ENCODE data around the gene CD163L1.
"Not testable (repeated sequence)": the region's sequence is repeated elsewhere in the genome, so short reads cannot be mapped to it uniquely, and the experiment has no call there.

CD163L1 gene

DNA sequence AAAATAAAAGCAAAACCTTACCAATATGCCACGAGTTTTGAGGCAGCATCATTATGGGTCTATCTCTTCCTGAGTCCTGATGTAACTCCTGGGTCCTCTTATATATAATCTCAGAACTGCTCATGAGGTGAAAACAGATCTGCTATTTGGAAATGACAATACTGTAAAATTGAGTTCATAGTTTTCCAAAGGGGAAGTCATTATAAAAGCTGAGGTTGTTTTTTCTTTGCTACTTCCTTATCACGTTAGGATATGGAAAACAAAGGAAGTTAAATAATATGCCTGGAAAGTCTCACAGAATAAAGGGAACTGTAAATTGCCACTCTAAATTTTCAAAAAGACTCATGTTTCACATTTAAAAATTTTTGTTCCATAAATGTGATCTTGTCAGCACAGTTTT lies at the start of gene CD163L1:
Gene CD163L1, minus strand, starts transcription at position 78 of the 400 bp plus-strand sequence. Its CDS starts 26 bp downstream, at position 52.
- no peak for DNase-seq (ENCODE audit: low read depth, low spot score)
- H3K27ac ChIP-seq = no peak within 1 kb of the TSS

- H3K27ac ChIP-seq = no peak overlapping the region
- DNase-seq (ENCODE audit: low read depth, low spot score) = no peak
Observed at GRCh38 chr12:7493006-7493405, 49.1 kb upstream of the CD163L1 start.

GRCh38 chr12:7486512-7486911 lies 42.6 kb upstream of the CD163L1 start:
- no peak for DNase-seq (ENCODE audit: low read depth, low spot score)
- no peak overlapping the region for H3K27ac ChIP-seq

DNA sequence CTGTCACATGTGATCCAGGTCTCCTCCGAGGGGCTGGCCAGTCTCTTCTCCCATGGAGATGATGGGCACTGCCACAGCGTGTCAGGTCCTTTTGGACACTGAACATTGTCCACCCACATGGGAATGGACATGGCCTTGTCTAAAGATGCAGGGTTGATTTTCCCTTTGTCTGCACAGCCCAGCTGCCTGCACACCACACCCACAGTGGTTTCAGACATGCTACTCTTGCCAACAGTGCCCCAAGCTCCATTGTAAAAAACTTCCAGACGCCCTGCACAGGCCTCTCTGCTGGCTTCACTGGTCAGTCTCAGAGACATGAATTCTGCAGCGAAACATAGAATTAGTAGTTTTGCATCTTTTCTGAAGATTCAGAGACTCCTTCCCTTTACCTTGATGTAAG lies 41.1 kb upstream of the CD163L1 start:
- no peak overlapping the region for H3K27ac ChIP-seq
- no peak for DNase-seq (ENCODE audit: low read depth, low spot score)

DNA sequence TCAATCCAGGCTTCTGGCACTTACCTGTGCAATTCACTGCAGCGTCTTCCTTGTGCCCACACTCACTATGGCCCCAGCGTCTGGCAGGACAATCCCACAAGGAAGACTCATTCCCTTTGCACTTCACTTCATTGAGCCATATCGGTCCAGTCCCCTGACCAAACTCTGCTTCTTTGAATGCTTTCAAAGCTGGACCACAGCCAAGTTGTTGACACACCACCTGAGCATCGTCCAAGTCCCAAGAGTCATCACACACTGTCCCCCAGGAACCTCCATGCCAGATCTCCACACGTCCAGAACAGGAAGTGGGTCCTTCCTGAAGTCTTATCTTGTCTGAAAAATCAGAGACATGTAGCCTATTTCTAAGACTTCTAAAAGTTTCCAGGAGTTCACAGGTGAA lies 39.4 kb upstream of the CD163L1 start:
- H3K27ac ChIP-seq = no peak overlapping the region
- DNase-seq (ENCODE audit: low read depth, low spot score) = no peak

DNA sequence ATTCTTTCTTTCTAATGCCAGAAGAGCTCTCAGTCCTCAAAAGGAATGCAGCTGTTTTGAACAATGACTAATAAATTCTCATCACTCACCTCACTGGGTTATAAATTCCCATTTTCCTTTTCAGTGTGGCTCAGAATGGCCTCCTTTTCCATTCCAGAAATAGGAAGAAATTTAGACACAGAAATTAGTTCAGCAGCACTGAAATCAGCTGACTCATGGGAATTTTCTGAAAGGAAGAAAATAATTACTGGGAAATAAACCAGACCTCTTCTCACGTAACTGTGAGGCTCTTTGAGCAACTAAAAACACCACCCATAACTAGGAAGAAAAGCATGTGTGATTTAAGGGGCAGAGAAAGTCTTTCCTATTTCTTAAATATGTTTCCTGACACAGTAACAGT lies 35.8 kb upstream of the CD163L1 start:
- no peak for DNase-seq (ENCODE audit: low read depth, low spot score)
- no peak overlapping the region for H3K27ac ChIP-seq

DNA sequence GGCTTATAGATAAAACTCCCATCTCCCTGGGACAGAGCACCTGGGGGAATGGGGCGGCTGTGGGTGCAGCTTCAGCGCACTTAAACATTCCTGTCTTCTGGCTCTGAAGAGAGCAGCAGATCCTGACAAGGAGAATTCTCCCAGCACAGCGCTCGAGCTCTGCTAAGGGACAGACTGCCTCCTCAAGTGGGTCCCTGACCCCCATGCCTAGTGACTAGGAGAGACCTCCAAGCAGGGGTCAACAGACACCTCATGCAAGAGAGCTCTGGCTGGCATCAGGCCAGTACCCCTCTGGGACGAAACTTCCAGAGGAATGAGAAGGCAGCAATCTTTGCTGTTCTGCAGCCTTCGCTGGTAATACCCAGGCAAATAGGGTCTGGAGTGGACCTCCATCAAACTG lies 28.1 kb upstream of the CD163L1 start:
- no peak for DNase-seq (ENCODE audit: low read depth, low spot score)
- H3K27ac ChIP-seq = no peak overlapping the region

DNA sequence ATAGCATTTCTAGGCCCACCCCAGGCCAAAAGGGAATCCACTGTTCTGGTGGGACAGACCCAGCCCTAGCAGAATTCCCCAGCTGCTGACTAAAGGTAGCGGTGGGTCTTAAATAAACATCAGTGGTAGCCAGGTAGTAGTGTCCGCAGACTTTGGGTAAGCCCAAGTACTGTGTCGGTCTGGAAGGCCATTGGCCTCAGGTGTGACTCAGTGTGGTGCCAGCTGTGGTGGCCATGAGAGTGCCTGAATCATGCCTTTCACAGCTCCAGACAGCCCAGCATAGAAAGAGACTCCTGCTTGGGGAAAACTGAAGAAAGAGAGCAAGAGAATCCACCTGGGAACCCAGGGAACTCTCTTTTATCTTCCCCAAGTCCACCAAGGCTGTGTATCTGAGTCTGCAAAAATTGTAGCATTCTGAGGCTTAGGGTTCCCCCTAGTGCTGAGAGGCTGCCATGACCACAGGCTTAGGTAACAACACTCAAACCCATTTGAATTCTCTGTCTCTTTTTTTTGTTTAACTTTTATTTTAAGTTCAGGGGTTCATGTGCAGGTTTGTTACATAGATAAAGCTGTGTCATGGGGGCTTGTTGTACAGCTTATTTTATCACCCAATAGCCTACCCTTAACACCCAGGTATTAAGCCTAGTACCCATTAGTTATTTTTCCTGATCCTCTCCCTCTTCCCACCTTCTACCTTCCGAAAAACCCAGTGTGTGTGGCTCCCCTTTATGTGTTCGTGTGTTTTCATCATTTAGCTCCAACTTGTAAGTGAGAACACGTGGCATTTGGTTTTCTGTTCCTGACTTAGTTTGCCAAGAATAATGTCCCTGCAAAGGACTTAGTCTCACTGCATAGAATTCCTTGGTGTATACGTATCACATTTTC lies 16.7 kb upstream of the CD163L1 start:
- H3K27ac ChIP-seq = no peak overlapping the region
- no peak for DNase-seq (ENCODE audit: low read depth, low spot score)

GRCh38 chr12:7459973-7460372 lies 16.0 kb upstream of the CD163L1 start:
- no peak for DNase-seq (ENCODE audit: low read depth, low spot score)

GRCh38 chr12:7451756-7452155 lies 7.8 kb upstream of the CD163L1 start:
- no peak overlapping the region for H3K27ac ChIP-seq
- DNase-seq (ENCODE audit: low read depth, low spot score) = no peak

More at GRCh38 chr12:7459973-7460372, 16.0 kb upstream of the CD163L1 start:
- H3K27ac ChIP-seq = no peak overlapping the region

- DNase-seq (ENCODE audit: low read depth, low spot score) = peak; percentile 50
- H3K27ac ChIP-seq = no peak overlapping the region
Observed at GRCh38 chr12:7450667-7451066, 6.7 kb upstream of the CD163L1 start.

DNA sequence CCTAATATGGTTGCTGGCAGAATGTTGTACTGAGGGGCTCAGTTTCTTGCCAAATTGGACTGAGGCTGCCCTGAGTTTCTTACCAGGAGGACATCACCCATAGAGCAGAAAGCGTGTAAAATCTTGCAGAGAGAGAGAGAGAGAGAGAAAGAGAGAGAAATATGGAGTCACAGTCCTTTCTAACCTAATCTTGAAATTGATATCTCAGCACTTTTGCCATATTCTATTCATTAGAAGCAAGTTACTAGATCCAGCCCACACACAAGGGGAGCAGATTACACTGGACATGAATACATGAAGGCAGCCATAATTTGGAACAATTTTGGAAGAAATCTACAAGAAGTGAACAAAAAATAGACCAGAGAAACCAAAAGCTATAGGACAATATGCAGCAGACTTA lies 4.1 kb upstream of the CD163L1 start:
- no peak for DNase-seq (ENCODE audit: low read depth, low spot score)
- H3K27ac ChIP-seq = no peak overlapping the region

DNA sequence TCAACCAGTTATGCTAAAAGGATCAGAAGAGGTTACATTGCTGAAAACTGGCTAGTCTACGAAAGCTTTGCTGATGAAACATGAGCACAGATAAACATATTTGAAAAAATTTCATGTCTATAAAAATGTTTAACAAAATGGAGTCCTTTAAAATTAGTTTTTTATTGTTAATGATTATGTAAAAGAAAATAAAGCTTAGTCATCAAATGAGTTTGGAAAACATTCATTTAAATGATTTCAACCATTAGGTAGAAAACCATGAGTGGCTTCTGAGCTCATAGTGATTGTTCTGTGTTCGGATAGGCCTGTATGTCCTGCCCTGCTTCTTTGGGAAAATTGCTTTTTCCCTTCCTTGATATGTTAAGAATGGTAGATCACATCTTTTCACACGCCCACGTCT lies 584 bp upstream of the CD163L1 start:
- H3K27ac ChIP-seq = no peak overlapping the region
- DNase-seq (ENCODE audit: low read depth, low spot score) = no peak

GRCh38 chr12:7441216-7441615 lies 2.7 kb downstream of the CD163L1 start:
- no peak overlapping the region for H3K27ac ChIP-seq
- no peak for DNase-seq (ENCODE audit: low read depth, low spot score)

- peak overlapping the region; percentile 14 for H3K27ac ChIP-seq
- DNase-seq (ENCODE audit: low read depth, low spot score) = no peak
Observed at GRCh38 chr12:7439579-7440505, 4.1 kb downstream of the CD163L1 start.

DNA sequence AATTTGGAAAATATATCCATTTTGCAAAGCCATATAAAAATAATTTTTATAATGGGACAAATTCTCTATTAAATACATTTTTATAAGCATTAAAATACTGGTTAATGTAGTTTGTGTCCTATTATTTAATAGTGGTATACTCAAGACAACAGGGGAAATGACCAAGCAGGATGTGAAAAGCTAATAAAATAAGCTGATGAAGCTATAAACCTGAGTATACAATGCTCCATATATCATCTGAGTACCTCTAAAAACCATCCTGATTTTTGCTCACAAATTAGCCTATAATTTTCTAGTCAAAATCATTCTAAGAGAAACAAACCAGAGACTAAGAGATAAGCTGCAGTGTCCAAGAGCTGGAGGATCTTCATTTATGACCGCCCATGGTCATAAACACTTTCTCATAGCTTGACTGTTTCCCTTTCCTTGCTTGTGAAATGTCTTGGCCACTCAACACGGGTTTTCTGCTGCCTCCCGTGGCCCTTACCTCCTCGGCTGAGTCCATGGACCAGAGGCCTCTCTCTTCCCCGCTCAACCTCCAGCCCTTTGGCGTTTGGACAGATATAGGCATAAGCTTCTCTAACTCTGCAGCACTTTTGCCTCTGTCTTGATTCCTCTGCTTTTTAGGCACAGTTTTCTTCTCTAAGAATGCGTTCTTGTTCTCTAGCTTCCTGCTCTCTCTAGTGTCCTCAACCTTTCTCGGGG lies 5.5 kb downstream of the CD163L1 start:
- DNase-seq (ENCODE audit: low read depth, low spot score); H3K27ac ChIP-seq: not testable (repeated sequence)

DNA sequence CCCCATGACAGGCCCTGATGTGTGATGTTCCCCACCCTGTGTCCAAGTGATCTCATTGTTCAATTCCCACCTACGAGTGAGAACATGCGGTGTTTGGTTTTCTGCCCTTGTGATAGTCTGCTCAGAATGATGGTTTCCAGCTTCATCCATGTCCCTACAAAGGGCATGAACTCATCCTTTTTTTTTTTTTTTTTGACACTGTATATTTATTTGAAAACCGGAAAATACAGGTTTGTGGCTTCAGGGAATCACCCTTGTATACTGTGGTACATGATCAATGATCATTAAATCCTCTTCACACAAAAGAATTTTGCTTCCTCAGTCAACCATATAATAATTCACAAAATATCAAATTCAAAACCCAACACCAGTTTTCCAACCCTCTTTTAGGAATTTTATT lies 6.5 kb downstream of the CD163L1 start:
- not testable (repeated sequence) for DNase-seq (ENCODE audit: low read depth, low spot score)

GRCh38 chr12:7434670-7435069 lies 9.3 kb downstream of the CD163L1 start:
- no peak overlapping the region for H3K27ac ChIP-seq
- no peak for DNase-seq (ENCODE audit: low read depth, low spot score)

More for the DNA sequence above, 6.5 kb downstream of the CD163L1 start:
- not testable (repeated sequence) for H3K27ac ChIP-seq

DNA sequence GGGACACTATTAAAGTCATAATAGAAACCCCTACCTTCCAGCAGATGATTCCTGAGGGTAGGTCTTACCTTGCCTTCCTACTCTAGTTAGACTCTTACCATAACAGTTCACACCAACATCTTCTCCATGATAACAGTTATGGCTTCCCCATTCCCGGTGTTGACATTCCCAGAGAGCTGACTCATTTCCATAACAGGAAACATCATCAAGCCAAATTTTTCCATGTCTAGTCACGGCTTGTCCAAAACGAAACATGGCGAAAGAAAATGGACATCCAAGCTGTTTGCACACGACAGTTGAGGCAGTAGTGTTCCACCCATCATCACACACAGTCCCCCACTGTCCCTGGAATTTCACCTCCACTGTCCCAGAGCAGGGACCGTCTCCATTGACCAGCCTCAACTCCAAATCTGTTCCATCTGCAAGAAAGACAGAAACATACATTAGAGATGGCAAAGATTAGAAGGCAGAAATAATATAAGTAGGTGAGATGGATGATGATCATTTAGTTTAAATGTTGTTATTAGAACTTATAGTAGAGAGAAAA lies 10.6 kb downstream of the CD163L1 start:
- H3K27ac ChIP-seq = peak overlapping the region; percentile 20
- DNase-seq (ENCODE audit: low read depth, low spot score) = no peak
